G401 (cell line): Measurements from ENCODE around the gene CNTN2. TPM values are rescaled to one million over a fixed set of nuclear protein-coding genes. Genes with fewer than 3 reads are reported as not detected.

Experiments used
- DNase-seq: peaks from one replicate; pipeline ENCODE4 v3.0.0-alpha.2; 2015; ENCODE audit warnings: low spot score
- in situ Hi-C: cut with HindIII; loops from 2 replicates; pipeline ENCODE4 v1.10.0; 2016; ENCODE audit warnings: low sequenced_read_pairs, mixed read lengths
- total RNA-seq: library from RNA; depleted of rRNA; stranded (reverse); fragments of >200 nt; shearing (Covaris generic); gene quantifications from 2 replicates; pipeline ENCODE4 v1.2.3, GENCODE V29; 2014

The CNTN2 gene
- total RNA-seq, 1 experiment from 2014 or later: not detected

DNA sequence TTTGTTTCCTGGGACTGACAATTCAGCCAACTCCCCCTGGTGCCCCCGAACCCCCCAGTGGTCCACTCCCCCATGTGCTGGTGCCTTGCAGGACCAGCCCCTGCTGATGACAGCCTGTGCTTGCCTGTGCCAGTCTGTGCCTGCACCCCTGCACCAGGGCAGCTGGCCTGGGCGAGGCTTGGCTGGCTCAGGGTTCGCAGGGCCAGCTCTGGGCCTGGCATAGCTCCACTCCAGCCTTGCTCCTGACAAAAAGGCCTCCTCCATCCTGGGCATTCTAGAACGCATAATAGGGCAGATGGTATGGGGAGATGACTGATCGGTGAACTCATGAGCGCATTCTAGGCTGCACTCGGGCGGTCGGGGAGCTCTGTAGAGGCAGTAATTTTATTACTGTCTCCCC lies 5.4 kb downstream of the CNTN2 start:
- DNase-seq: peak; percentile 93
- in situ Hi-C loops: no loop called here

DNA sequence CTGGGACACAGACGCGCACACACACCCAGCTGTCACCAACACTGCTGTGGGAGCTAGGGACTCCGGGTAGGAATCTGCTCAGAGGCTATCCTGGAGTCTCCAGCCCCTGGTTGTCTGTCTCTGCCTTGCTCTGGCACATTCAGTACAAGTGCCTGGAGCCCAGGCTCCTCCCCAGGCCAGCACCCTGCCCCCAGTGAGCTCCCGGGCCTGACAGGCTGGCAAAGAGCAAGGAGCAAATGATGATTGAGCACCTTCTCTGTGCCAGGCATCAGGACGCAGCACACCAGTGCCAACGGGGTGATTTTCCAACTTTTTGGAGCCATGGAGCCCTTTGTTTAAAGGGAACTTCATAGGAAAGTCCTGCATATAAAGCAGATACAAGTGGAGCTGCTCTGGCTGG lies 6.5 kb downstream of the CNTN2 start:
- in situ Hi-C loops: no loop called here
- DNase-seq: no peak

DNA sequence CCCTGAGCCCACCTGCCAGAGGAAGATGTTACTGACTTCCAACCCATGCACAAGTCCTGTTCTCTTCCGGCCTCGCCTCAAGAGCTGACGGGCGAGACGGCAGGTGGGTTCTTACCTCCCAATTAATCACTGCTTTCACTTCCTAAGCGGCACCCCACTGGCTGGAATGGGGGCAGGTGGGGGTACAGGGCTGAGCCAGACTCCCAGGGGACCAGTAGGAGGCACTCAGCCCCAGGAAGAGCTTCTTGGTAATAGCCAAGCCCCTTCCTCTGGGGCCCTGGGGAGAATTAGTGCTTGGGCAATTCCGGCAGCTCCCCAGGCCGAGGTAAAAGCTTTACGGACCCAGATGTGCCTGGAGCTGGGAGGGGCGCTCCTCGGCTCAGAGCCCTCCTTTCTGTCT lies 9.7 kb downstream of the CNTN2 start:
- in situ Hi-C loops: no loop called here
- no peak for DNase-seq

DNA sequence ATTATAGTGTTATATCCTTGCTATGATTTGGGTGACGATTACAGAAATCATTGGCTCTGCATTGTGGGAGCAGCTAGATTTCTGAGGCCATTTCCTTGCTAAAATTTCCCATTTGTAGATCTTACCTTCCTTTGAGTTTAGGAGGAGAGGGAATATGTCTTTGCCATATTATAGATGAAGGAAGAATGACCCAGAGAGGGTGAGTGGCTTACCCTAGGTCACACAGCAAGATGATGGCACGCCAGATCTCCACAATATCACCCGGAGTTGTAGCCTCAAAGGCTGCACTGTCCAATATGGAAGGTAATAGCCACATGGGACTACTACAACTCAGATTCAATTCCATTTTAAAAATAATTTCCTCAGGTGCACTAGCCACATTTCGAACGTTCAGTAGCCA lies 10.3 kb downstream of the CNTN2 start:
- in situ Hi-C loops: no loop called here
- DNase-seq: no peak

DNA sequence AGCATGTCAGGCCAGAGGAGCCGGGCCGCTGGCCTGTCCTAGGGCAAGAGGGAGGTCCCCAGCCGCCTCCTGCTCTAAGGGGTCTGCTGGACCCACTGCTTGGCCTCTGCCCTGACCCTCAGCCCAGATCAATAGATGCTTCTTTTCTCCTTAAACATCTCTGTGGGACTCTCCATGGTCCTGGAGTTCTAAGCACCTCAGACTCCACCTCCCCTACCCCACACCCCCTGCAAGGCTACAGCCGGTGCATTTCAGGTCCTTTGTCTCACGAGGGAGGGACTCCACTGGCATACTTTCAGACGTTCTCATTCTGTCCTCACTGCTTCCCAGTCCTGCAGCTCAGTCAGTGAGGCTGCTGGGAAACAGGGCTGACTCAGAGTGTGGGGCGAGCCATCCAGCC lies 11.0 kb downstream of the CNTN2 start:
- in situ Hi-C loops: no loop called here
- DNase-seq: no peak

DNA sequence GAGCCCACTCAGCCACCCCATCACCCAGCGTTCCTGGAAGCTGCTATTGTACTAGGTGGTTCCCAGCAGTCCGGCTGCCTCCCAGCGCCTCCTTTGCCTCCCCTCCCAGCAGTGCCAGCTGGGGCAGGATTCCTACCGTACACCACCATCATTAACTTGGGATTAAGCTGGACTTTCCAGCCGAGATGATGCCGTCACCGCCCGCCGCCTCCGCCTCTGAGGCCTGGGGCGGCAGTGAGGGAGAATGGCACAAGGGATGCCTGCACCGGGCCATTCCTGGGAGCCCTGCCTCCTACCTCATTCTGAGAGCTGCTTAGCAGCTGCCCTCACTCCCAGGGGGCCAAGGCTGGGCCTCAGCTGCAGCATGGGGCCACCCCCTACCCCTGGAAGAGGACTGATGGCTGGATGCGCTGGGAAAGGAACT lies 13.2 kb downstream of the CNTN2 start:
- DNase-seq: no peak
- in situ Hi-C loops: no loop called here

DNA sequence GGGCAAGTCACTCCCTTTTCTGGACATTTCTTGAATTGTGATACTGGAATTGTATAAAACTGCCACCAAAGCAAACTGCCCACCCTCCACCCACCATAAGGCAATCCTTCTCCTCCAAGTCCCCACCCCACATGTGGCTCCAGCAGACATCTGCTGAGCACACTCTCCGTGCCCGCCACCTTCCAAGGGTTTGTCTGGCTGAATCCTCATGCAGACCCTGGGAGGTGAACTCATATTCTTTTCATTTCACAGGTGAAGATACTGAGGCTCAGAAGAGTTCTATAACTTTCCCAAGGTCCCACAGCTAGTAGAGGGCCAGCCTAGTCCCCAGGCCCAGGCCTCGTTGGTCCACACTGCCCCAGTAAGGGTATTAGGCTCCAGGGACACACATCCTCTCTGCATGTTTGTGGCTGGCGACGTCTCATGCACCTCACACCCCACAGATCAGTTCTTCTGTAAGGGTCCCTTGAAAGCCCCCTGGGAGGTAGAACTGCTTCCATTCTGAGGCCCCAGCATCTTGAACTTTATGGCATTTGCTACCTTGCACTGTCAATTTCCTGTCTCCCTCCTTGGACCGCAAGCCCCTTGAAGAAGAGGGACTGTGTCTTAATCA lies 14.1 kb downstream of the CNTN2 start:
- DNase-seq: no peak
- in situ Hi-C loops: no loop called here

DNA sequence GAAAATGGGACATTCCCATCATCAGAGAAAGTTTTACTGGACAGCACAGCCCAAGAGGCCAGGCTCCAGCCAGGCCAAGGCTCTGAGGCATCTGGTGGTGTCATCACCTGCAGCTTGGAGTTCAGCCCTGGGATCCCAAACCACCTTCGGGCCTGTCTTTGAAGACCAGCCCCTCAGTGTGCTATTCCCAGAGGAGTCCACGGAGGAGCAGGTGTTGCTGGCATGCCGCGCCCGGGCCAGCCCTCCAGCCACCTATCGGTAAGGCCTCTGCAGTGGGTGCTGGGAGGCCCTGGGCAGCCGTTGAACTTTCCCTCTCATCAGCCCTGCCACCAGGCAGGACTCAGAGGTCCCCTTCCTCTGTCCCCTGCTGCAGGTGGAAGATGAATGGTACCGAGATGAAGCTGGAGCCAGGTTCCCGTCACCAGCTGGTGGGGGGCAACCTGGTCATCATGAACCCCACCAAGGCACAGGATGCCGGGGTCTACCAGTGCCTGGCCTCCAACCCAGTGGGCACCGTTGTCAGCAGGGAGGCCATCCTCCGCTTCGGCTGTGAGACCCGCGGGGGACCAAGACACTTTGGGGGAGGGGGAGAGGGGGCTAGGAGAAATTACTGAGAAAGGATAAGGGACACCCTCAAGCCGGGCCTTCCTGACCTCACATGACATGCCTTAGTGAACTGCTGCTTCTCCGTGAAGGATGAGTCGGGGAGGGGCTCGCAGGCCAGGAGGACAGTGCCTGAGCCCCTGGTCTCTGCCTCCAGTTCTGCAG lies 15.0 kb downstream of the CNTN2 start:
- in situ Hi-C loops: no loop called here
- DNase-seq: no peak

DNA sequence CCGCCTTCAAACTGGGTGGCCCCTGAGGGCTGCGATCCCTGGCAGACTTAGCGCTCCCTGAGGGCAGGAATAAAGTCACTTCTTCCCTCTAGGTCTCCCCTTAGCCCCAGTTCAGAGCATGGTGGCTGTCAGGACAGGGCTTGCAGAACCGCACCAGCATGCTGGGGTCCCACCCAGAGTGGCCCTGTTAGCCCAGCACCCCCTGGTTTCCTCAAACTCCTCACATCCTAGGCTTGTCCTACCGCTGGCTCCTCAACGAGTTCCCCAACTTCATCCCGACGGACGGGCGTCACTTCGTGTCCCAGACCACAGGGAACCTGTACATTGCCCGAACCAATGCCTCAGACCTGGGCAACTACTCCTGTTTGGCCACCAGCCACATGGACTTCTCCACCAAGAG lies 15.8 kb downstream of the CNTN2 start:
- in situ Hi-C loops: no loop called here
- DNase-seq: no peak

DNA sequence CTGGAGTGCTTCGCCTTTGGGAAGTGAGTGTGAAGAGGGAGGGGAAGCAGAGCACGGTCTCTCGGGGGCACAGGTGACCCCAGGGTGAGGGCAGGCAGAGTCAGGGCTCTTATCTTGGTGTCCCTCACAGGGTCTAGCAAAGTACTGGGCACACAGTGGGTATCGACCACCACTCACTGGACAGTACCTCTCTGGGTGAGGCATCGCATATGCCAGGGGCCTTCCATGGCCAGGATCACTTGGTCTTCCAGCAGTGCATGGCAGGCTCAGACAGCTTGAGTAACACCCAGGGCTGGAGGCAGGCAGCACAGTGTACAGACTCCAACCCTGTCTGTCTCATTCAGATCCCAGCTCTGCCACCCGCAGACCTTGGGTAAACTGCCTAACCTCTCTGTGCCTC lies 16.6 kb downstream of the CNTN2 start:
- no peak for DNase-seq
- in situ Hi-C loops: no loop called here

DNA sequence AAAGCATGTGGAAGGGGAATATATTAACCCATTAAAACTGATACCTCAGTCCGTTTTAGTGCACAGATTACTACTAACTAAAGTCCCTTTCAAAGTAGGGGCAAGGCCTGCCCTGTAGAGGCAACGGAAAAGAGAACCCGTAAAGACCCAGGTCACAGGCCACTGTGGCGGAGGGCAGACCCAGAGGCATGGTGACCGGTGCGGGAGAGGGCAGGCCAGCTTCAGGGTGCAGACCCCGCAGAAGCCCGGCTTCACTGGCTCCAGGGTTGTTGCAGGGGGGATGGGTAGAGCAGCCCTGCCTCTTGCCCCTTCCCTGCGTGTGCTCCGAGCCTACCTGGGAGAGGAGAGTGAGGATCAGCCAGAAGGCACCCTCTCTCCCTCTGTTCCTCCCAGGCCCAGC lies 17.7 kb downstream of the CNTN2 start:
- no peak for DNase-seq
- in situ Hi-C loops: no loop called here

DNA sequence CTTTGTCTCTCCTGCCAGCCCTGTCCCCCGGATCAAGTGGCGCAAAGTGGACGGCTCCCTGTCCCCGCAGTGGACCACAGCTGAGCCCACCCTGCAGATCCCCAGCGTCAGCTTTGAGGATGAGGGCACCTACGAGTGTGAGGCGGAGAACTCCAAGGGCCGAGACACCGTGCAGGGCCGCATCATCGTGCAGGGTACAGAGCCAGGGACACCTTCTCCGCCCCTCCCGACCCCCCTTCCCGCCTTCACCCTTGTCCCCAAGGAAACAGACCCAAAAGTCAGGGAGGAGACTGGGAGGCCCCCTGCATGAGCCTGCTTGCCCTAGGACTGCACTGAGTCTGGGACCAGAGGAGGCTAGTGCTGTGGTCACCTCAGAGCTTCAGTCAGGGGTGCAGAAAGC lies 18.2 kb downstream of the CNTN2 start:
- no peak for DNase-seq
- in situ Hi-C loops: no loop called here

DNA sequence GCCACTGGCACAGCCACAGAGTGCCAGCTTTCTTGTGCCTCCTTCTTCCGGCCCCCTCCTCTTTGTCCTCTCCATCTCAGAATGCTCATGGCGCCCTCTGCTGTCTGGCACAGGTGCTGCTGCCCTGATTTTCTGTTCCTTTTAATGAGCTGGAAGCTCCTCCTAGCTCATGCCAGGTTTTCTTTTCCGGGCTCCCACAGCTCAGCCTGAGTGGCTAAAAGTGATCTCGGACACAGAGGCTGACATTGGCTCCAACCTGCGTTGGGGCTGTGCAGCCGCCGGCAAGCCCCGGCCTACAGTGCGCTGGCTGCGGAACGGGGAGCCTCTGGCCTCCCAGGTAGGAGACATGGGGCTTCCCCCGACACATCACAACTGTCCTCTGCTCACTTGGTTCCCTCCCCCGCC lies 18.7 kb downstream of the CNTN2 start:
- DNase-seq: peak; percentile 98
- in situ Hi-C loops: no loop called here

DNA sequence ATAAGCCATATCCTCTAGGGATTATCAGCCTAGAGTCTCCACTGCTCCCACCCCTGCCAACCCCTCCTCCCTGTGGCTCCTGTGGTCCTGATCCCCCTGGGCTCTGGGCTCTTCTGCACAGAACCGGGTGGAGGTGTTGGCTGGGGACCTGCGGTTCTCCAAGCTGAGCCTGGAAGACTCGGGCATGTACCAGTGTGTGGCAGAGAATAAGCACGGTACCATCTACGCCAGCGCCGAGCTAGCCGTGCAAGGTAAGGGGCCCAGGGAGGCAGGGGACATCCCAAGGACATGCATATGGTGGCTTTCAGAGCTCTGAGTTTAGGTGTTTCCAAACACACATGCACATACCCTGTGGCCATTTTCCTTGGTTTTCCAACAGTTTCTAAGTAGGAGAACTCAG lies 19.3 kb downstream of the CNTN2 start:
- in situ Hi-C loops: no loop called here

DNA sequence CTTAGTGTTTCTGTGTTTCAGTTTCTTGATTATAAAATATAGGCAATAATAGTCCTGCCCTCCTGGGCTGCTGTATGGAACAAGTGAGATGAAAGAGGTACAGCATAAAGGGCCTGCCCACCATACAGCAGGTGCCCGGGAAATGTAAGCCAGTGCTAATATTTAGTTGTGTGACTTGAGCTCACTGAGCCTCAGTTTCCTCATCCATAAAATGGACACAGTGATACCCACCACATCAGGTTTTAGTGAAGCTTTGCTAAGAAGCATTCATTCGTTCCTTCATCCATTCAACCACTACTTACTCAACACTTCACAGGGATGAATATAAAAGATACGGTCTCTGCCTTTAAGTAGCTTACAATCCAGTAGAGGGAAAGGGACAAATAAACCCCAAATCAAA lies 19.9 kb downstream of the CNTN2 start:
- in situ Hi-C loops: no loop called here

More for the DNA sequence above, 19.3 kb downstream of the CNTN2 start:
- DNase-seq: no peak

DNA sequence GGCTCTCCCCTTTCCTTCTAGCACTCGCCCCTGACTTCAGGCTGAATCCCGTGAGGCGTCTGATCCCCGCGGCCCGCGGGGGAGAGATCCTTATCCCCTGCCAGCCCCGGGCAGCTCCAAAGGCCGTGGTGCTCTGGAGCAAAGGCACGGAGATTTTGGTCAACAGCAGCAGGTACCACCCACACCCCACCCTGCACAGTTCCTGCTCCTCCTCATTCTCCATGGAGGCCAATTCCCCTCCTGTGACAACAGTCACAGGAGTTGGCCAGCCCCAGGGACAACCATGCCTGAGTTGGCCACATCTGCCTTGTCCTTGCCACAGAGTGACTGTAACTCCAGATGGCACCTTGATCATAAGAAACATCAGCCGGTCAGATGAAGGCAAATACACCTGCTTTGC lies 21.3 kb downstream of the CNTN2 start:
- in situ Hi-C loops: no loop called here
- DNase-seq: no peak

More for the DNA sequence above, 19.9 kb downstream of the CNTN2 start:
- no peak for DNase-seq

DNA sequence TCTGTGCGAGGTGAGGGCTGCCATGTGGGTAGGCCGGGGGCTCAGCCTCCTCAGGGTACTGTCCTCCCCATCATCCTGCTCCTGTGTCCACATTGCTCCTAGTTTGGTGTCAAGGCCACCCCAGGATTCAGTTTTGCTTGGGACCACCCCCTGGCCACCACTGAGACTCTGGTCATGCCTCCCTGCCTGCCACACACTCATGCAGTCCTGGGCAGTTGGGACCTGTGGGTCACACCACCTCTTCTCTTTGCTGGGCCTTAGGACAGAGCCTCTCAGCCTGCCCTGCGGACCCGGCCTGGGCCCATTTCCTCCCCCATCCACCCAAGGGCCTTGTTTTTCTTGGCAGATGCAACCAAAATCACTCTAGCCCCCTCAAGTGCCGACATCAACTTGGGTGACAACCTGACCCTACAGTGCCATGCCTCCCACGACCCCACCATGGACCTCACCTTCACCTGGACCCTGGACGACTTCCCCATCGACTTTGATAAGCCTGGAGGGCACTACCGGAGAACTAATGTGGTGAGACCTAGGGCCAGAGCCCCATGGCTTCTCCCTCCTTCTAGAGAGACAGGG lies 21.8 kb downstream of the CNTN2 start:
- no peak for DNase-seq
- in situ Hi-C loops: no loop called here

DNA sequence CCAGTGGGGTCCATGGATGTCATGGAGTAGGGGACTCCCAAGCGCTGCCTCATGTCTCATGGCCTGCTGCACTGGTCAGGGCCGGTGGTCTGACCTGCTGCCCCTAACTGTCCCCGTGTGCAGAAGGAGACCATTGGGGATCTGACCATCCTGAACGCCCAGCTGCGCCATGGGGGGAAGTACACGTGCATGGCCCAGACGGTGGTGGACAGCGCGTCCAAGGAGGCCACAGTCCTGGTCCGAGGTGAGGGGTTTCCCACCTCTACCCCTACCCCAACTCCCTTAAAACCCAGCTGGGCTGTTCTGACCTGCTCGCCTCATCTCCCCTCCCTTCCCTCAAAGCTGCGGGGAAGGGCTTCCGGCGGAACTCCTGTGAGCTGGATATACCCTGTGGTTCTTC lies 22.7 kb downstream of the CNTN2 start:
- DNase-seq: no peak
- in situ Hi-C loops: no loop called here

DNA sequence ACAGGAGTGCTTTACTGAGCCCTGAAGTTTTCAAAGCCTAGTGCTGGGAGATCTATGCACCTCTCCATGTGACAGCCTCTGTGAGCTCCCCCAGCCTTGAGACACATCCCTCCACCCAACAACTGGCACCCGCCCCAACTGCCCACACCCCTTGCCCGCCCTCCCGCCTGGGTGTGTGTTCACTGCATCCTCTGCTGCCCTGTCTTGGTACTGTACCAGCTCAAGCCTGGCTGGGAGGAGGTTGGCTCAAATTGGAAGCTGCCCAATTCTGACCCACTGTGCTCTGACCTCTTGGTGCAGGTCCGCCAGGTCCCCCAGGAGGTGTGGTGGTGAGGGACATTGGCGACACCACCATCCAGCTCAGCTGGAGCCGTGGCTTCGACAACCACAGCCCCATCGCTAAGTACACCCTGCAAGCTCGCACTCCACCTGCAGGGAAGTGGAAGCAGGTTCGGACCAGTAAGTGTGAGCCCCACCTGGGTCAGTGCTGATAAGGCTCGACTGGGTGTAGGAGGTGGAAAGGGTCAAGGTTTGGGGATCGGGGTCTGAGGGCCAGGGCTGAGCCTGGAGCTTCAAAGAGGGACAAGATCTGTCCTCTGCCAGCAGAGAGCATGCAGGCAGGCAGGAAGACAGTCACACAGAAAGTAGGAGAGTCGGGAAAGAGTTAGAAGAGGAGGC lies 23.3 kb downstream of the CNTN2 start:
- in situ Hi-C loops: no loop called here

DNA sequence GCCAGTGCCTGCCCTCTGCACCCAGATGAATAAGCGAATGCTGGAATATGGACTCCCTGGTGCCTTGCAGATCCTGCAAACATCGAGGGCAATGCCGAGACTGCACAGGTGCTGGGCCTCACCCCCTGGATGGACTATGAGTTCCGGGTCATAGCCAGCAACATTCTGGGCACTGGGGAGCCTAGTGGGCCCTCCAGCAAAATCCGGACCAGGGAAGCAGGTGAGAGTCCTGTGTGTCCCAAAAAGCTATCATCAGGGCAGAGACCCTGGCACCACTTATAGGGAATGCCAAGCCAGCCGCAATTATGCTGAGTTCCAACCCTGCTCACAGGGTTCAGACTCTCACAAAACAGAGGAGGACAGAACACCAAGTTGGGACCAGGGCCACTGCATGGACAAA lies 24.0 kb downstream of the CNTN2 start:
- in situ Hi-C loops: no loop called here

More for the DNA sequence above, 23.3 kb downstream of the CNTN2 start:
- no peak for DNase-seq

More for the DNA sequence above, 24.0 kb downstream of the CNTN2 start:
- no peak for DNase-seq
